Measurements from ENCODE around the gene INO80B.
"Not testable (repeated sequence)": the region's sequence is repeated elsewhere in the genome, so short reads cannot be mapped to it uniquely, and the experiment has no call there.

The INO80B gene

DNA sequence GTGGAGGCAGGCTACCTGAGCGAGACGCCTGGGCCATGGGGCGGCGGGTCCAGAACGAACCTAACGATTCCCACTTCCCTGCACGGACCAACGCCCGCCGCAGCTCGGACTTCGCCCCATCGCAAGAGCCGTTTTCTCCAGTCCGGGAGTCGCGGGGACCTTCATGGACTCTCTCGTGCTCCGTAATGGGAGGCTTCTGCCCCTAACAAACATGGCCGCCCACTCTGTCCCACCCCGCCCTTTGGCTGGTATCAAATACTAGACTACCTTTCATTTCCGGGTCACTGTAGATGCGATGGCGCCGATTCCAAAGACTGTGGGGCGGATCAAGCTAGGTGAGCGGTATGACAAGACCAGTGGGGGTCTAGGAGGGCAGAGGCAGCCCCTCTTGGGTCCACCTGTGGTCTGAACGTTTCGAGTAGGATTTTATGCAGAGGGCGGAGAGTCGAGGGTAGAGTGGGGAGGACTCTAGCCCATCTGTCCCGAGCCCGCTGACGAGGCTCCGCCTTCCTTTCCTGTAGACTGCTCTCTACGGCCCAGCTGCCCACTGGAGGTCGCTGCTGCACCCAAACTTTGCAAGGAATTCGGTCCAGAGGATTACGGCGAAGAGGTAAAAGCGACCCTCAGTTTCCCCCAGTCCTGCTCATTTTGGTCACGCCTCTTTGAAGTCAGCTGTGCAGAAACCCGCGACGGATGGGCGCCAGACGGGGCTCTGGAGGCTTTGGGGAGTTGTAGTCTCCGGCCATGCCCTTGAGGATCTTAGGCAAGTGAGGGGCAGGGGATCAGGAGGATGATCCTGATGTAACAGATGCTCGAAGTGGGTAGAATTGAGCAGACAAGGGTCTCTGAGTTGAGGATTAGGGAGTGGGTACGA is 28.2 kb downstream of the INO80B start, which contains the start of the genes CCDC142 and TTC31:
CCDC142 (minus strand) TSS at position 198 of the 874 bp plus-strand sequence; CDS start at position 37, 161 bp downstream.
TTC31 (plus strand) TSS at position 281 of the 874 bp plus-strand sequence; CDS start at position 296, 15 bp downstream.
- FAIRE-seq: no peak

DNA sequence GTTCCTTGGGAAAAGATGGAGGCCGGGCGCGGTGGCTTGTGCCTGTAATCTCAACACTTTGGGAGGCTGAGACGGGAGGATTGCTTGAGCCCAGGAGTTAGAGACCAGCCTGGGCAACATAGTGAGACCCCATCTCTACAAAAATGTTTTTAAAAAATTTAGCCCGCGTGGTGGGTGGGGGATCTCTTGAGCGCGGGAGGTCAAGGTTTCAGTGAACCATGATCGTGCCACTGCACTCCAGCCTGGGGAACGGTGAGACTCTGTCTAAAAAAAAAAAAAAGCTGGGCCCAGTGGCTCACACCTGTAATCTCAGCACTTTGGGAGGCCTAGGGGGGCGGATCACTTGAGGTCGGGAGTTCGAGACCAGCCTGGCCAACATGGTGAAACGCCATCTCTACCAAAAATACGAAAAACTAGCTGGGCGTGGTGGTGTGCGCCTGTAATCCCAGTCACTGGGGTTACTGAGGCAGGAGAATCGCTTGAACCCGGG is 28.8 kb downstream of the INO80B start:
- not testable (repeated sequence) for FAIRE-seq

DNA sequence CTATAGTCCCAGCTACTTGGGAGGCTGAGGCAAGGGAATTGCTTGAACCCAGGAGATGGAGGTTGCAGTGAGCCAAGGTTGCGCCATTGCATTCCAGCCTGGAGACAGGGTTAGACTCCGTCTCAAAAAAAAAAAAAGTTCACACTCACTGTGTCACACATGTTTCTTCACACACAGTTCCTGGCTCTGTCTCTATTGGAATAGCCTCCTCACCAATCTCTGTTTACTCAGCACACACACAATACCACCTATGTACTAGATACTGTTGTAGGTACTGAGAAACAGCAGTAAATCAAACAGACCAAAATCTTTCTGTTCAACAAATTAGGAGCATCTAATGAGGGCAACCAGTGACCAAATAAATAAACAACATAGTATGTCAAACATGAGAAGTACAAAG is 31.3 kb downstream of the INO80B start:
- FAIRE-seq: no peak

DNA sequence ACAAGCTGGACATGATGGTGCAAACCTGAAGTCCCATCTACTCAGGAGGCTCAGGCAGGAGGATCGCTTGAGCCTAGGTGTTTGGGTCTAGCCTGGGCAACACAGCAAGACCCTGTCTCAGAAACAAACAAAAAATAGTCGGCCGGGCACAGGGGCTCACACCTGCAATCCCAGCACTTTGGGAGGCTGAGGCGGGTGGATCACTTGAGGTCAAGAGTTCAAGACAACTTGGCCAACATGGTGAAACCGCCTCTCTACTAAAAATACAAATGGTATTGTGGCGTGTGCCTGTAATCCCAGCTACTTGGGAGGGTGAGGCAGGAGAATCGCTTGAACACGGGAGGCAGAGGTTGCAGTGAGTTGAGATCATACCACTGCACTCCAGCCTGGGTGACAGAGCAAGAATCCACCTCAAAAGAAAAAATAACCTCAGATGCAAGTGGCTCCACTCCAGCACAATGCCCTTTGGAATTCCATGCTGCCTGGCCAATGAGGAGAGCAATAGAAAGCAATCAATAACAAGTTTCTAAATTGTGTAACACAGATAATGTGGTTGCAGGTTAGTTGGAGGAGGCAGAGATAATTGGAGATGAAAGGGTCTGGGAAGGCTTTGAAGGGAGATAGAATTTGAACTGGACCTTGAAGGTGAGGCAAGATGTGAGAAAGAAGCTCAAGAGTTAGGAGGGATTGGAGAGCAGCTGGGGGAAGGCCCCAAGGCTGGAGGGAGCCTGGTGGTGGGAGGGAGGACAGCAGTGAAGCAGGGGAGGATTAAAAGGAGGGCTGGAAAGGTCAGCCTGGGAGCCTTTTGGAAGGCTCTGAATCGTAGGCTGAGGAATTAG is 34.0 kb downstream of the INO80B start:
- no peak for FAIRE-seq

DNA sequence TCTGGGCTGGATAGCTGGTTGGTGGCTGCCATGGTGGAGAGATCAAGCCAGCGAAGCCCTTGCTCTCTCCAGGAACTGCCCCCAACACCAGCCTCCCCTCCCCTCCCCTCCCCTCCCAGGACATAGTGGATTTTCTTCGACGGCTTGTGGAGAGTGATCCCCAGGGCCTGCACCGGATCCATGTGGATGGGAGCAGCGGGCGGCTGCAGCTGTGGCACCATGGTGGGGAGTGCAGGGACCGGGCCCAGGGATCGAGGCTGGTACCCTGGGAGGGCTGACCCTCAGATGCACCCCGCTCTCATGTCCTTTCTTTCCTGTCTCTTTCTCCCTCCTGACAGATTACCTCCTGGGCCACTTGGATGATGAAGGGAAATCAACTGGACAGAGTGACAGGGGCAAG is 35.0 kb downstream of the INO80B start:
- no peak for FAIRE-seq

DNA sequence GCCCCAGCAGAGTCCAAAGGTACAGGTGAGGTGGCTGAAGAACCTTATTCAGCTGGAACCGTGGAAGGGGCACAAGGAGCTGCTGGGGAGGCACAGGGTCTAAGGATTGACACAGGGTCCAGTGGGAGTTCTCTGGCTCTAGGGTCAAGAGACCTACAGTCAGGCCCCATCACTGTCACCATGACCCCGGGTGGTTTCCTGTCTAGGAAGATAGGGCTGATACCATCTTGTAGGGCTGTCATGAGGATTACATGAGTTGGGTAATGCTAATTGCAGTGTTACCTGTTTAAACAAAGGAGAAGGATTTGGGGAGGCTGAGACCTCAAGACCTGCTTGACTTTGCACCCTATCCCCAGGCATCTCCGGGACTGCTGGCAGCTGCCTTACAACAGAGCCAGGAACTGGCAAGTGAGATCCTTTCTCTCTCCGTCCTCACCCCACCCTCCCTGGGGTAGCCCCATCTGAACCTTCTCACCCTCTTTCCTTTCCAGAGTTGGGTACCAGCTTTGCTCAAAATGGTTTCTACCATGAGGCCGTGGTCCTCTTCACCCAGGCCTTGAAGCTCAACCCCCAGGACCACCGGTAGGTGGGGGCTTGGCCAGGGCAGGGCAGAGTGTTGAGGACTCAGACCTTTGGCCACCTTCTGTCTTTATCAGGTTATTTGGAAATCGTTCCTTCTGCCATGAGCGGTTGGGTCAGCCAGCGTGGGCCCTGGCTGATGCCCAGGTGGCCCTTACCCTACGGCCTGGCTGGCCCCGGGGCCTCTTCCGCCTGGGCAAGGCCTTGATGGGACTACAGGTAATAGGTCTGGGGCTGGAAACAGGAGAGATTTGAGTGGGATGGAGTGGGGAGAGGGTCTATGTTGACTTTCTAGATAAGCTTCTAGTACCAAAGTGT is 37.0 kb downstream of the INO80B start:
- no peak for FAIRE-seq

DNA sequence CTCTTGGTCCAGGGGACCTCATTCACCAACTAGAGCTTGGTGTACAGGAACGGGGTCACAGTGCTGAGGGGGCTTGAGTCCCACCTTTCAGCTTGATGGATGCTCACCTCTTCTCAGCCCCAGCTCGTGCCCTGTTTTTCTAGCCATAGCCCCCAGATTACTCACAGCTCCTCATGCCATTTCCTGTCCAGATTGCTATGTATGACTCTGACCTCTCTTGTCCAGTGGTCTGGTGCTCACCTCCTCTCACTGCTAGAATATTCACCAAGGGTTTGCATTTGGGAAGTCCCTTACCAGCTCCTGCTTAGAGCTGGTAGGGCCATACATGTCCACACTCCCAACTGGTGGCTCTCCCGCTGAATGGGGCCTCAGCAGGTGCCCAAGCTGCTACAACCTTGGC is 38.7 kb downstream of the INO80B start:
- no peak for FAIRE-seq

DNA sequence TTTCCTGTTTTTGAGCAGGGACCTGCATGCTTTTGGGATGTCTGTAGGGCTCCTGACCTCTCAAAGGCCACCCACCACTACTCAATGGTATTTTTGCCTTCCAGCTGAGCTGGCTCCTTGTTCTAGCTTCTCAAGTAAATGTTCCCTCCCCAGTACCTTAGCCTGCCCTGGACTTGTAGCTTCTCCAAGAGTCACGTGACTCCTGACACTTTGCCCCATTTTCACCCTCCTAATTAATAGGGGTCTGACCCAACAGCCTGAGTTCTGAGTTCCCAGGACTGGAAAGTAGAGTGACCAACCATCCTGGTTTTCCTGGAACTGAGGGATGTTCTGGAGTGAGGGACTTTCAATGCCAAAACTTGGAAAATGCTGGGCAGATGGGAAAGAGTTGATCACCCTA is 40.6 kb downstream of the INO80B start:
- no peak for FAIRE-seq

DNA sequence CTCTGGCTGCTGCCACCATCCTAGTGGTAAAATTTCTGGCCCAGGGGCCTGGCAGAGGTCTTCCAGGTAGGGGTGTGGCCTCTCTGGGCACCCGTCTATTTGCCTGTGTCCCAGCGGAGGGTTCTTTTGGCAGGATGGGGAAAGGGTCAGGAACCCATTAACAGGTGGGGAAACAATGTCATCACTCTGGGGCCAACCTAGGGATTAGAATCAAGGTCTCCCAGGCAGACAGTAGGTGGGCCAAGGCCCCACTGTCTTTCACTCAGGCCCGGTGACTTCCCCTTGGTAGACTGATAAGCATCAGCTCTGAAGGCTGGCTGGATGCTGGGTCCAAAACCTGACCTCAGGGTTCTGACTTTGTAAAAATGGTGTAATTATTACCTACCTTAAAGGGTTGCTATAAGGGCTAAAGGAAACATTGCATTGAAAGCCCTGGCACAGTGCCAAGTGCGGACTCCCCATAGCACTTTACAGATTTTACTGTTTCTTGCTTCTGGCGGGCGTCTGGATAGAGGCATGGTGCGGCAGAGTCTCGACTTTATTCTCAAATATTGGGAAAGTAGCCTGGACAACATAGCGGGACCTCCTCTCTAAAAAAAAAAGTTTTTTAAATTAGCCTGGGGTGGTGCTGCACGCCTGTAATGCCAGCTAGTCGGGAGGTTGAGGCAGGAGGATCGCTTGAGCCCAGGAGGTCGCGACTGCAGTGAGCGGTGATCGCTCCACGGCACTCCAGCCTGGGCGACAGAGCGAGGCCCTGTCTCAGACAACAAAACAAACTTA is 42.3 kb downstream of the INO80B start:
- FAIRE-seq: no peak

DNA sequence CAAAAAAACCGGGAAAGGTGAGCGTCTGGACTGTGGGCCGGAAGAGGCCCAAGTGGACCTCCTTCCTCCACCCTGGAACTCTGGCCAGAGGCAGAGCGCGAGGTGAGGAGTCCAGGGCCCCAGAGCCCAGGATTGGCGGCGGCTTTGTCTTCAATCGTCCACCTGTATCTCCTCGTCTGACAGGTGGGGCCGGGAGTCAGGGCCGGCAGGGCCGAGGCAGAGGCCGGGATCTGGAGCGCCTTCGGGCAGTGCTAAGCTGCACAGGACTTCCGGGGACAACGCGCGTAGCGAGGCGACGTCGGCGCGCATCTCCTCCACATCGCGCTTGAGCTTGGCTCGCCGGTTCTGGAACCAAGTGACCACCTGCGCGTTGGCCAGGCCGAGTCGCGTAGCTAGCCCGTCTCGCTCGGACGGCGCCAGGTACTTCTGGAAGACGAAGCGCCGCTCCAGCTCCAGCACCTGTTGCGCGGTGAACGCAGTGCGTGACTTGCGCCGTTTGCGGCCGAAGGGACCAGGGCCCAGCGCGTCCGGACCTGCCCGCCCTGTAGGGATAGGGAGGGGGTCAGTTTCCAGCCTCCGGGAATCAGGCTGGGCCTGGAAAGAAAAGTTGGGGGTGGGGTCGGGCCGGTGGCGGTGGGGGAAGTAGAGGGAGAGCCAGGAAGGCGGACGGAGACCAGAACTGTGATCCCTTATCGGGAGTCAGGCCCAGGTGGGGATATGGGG is 43.1 kb downstream of the INO80B start:
- no peak for FAIRE-seq

DNA sequence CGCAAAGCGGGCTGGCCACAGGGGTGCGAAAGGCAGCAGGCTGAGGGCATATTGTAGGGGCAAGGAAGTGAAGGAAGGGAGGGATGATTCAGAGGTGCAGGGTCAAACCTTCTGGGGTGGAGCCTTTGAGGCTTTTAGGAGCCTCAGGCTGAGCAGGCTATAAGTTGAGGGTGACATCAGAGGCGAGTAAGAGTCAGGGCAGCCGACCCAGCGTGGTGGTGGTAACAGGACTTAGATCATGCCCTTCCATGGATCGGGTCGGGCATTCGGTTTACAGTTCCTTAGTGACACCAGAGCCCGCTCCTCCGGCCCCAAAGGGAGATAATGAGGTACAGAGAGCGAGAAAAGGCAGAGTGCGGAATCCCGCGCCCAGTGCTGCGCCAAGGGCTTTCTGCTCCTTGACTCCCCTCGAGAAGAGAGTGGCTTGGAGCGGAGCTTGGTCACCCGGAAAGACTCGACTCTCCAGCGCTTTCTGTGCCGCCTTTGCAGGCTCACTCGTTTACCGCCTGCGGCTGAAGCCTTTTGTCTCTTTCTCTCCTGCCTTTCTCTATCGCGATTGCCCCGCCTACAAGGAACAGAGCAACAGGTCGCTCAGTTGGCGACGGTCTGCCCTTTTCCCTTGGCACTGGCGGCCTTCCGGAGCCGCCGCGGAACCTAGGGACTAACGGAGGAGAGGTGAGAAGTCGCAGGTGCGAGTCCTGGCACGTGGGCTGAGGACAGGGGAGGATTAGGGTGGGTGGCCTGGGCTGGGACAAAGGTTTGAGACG is 43.8 kb downstream of the INO80B start:
- FAIRE-seq: no peak

DNA sequence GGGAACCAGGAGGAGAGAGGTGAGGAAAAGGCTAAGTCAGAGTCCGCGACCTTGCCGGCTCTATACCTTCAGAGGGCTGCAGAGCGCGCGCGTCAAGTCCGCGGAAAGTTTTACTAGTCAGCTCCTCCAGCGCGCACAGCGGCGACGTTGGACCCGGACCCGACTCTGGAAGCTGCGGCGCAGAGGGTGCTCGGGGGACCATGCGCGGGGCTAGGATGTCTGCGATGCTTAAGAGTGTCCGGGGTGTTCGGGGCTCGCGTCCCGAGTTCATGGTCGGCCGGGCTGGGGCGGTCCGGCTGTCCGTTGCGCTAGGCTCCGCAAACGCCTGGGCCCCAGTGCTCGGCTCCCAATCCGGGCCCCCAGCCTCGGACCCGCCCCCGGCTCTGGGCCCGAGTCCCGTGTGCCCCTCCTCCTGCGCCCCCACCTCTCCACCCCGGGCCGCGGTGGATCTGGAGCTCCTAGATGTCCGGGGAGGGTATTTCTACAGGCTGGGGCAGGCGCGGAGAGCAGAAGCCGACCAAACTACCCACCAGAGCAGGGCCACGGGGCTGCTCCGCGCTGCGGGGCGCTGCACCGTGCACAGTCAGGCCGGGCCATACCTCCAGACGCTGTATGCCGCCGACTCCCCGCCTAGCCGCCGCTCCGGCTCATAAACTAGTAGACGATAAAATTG is 44.5 kb downstream of the INO80B start, which contains the start of gene LBX2:
LBX2 (minus strand) TSS at position 337 of the 673 bp plus-strand sequence; CDS start at position 271, 66 bp downstream.
- no peak for FAIRE-seq

DNA sequence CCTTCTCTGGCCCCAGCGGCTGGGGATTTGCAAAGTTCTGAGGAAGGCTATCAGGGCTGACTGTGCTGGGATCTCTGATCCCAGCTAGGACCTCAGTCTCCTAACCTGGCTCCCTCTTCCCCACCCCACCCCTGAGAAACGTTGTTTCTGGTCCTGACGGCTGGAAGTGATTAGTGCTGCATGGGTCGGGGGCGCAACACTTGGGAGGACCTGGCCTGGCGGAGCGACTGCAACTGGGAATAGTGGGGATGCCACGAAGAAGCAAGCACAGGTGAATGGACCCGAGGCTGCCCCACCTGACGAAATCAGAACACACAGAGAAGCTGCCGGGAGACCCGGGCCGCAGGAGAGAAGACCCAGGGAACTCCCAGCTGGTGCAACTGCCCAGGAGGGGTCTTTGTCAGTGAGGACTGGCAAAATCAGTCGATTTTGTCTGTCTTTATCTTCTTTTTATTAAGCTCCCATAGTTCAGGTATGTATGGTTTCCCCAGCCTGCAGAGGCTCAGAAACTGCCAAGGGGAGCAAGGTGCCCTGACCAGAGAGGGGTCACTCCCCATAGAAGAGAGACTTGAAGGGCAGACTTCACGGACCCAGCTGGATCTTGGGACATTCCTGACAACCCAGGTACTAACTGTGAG is 45.2 kb downstream of the INO80B start:
- FAIRE-seq: no peak

DNA sequence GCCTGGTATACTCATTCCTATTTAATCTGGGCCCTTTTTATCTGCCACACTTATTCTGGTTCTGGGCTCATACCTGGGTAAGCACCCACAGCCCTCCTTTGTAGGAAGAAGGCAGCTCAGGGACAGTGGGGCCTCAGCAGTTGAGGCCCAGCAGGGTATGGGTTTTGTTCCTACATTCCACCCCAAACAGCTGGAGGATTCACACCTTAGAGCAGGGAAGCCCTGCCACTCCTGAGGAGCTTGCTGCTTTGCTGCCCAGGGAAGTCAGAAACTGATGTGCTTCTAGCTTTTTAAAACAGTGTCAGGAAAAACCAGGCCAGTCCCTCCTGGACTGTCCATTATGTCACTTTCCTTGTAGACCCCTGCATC is 45.7 kb downstream of the INO80B start:
- no peak for FAIRE-seq

DNA sequence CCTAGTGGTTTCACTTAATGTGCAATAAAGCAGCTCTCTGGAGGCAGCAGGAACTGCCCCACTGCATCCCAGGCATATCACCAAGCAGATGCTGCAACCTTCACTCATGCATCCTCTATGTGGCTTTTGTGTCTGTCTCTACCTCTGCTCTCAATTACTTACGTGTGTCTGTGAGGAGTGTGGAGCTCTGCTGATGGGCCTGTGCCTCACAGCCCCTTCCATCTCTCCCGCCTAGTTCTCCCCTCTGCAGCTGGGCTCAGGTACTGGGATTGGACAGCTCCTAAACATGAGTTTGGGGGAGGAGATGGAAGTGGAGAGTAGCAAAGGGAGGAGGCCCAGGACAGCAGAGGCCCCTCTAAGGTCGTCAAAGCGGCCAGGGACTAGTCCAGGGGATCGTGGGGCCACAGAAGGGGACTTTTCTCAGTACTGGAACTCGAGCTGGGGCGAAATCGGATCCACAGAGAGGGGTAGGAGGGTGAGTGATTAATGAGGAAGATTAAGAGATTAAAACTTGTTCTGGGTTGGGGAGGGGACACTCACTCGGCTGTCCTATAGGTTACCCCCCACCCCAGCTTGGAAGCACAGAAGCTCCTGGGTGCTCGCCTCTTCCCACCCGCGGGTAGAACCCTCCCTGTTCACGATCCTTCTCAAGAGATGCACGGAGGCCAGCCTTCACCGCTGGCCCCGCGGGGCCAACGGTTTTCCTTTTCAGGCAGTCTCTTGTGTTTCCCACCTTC is 46.6 kb downstream of the INO80B start:
- FAIRE-seq: no peak

DNA sequence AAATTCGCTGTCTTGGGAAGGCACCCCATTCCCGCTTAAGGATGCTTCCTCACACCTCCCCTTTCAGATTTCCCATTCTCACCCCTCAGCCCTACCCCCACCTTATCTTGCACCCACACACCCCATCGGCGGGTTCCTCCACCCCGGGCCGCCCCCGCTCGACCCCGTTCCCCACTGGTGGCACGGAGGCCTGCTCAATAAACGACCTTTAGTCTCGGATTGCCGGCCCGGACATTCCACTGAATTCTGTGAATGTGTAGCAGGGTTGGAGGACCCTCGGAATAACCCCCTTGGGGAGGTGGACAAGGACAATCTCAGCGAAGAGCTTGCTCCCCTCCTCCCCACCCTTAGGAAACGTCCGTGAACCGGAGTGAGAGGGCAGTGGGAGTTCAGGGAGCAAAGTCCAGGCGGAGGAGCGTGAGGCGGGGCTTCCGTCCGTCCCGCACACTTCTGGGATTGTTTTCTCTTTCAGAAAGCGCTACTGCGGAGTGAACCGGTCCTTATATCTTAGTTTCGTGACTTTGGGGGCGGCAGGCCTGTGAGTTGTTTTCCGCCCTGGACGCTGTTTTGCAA is 47.3 kb downstream of the INO80B start:
- no peak for FAIRE-seq

DNA sequence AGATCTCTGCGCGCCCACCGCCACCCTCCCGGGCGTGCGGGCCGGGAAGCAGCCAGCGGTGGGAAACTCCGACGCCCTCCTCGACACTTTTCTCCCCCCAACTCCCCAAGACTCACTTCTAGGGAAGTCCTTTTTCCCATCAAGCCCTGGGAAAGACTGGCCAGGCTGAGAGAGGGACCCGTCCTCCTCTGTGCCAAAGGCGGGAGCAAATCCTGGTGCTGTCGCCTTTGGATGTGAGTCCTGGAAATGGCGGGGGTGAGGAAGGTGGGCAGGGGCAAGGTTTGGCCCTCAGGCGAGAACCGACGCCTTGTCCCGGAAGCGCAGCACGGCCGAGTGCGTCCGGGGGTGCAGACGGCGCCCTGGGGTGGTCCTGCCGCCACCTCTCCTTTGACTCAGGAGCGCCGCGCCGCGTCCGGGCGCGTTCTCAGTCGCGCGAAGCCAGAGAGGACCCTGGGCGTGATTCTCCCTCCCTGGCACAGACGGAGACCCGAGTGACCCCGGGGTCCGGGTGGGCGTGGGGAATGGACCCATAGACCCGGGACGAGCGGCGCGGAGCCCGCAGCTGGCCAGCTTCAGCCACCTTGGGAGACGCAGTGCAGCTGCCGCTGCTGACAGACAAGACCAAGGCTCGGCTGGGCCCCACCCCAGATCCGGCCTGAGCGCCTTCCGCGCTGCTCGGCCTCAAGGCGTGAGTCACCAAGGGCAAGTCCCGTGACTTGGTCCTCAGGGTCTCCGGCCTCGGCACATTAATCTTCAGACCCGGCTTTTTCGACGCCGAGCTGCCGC is 48.0 kb downstream of the INO80B start:
- FAIRE-seq: no peak
